ENCODE measurements around the gene CCDC71L. TPM values are rescaled to one million over a fixed set of nuclear protein-coding genes. Genes with fewer than 3 reads are reported as not detected.
"Not testable (repeated sequence)": the region's sequence is repeated elsewhere in the genome, so short reads cannot be mapped to it uniquely, and the experiment has no call there.

The CCDC71L gene
- polyA plus RNA-seq (ENCODE audit: insufficient read length): 3.6 TPM

GRCh38 chr7:106660862-106661720 is at the start of gene CCDC71L:
Gene CCDC71L (minus strand): TSS chr7:106661158. CDS start chr7:106660896, 262 bp downstream.
- peak; percentile 31 for DNase-seq (ENCODE audit: low read depth)

- not testable (repeated sequence) for DNase-seq (ENCODE audit: low read depth)
Measured at GRCh38 chr7:106709604-106710003, 48.6 kb upstream of the CCDC71L start.

- DNase-seq (ENCODE audit: low read depth): no peak
Measured at GRCh38 chr7:106704000-106704840, 43.3 kb upstream of the CCDC71L start.

- DNase-seq (ENCODE audit: low read depth): no peak
Measured at GRCh38 chr7:106693677-106694353, 32.9 kb upstream of the CCDC71L start.

- no peak for DNase-seq (ENCODE audit: low read depth)
Measured at GRCh38 chr7:106692450-106693051, 31.6 kb upstream of the CCDC71L start.

GRCh38 chr7:106688161-106688560 is 27.2 kb upstream of the CCDC71L start:
- DNase-seq (ENCODE audit: low read depth): not testable (repeated sequence)

- no peak for DNase-seq (ENCODE audit: low read depth)
Measured at GRCh38 chr7:106683941-106684340, 23.0 kb upstream of the CCDC71L start.

- no peak for DNase-seq (ENCODE audit: low read depth)
Measured at GRCh38 chr7:106681815-106682495, 21.0 kb upstream of the CCDC71L start.

- DNase-seq (ENCODE audit: low read depth): no peak
Measured at GRCh38 chr7:106679153-106679931, 18.4 kb upstream of the CCDC71L start.

- DNase-seq (ENCODE audit: low read depth): no peak
Measured at GRCh38 chr7:106678795-106679152, 17.8 kb upstream of the CCDC71L start.

GRCh38 chr7:106676506-106676905 is 15.5 kb upstream of the CCDC71L start:
- DNase-seq (ENCODE audit: low read depth): not testable (repeated sequence)

GRCh38 chr7:106673688-106674087 is 12.7 kb upstream of the CCDC71L start:
- DNase-seq (ENCODE audit: low read depth): not testable (repeated sequence)

GRCh38 chr7:106671930-106672329 is 11.0 kb upstream of the CCDC71L start:
- DNase-seq (ENCODE audit: low read depth): not testable (repeated sequence)

- no peak for DNase-seq (ENCODE audit: low read depth)
Measured at GRCh38 chr7:106671160-106671559, 10.2 kb upstream of the CCDC71L start.

- DNase-seq (ENCODE audit: low read depth): no peak
Measured at GRCh38 chr7:106668861-106669524, 8.0 kb upstream of the CCDC71L start.

GRCh38 chr7:106666353-106666752 is 5.4 kb upstream of the CCDC71L start:
- DNase-seq (ENCODE audit: low read depth): no peak

- DNase-seq (ENCODE audit: low read depth): no peak
Measured at GRCh38 chr7:106664343-106664742, 3.4 kb upstream of the CCDC71L start.

- DNase-seq (ENCODE audit: low read depth): no peak
Measured at GRCh38 chr7:106659963-106660861, 746 bp downstream of the CCDC71L start.
